GM15510 (cell line): ENCODE measurements around the gene HCN2.

Source experiments
- POLR2A ChIP-seq: IDR thresholded peaks from 3 replicates; pipeline ENCODE4 v1.6.1; 2011; ENCODE audit warnings: borderline replicate concordance; ENCODE audit not compliant: insufficient read length; ENCODE audit errors: extremely low read depth

Gene HCN2

GRCh38 chr19:646779-647565 lies 57.3 kb downstream of the HCN2 start:
- no peak for TF ChIP-seq POLR2A

- TF ChIP-seq POLR2A: no peak
Measured at GRCh38 chr19:647566-648284, 58.0 kb downstream of the HCN2 start.

GRCh38 chr19:648305-648704 lies 58.6 kb downstream of the HCN2 start:
- no peak for TF ChIP-seq POLR2A

- no peak for TF ChIP-seq POLR2A
Measured at GRCh38 chr19:648904-649801, 59.5 kb downstream of the HCN2 start.

- TF ChIP-seq POLR2A: no peak
Measured at GRCh38 chr19:650121-650520, 60.4 kb downstream of the HCN2 start.

GRCh38 chr19:651114-651818 lies 61.6 kb downstream of the HCN2 start:
- TF ChIP-seq POLR2A: no peak

GRCh38 chr19:651991-652390 lies 62.3 kb downstream of the HCN2 start:
- TF ChIP-seq POLR2A: no peak

- TF ChIP-seq POLR2A: no peak
Measured at GRCh38 chr19:652467-653389, 63.0 kb downstream of the HCN2 start.

GRCh38 chr19:653425-653824 lies 63.7 kb downstream of the HCN2 start:
- TF ChIP-seq POLR2A: no peak

- TF ChIP-seq POLR2A: no peak
Measured at GRCh38 chr19:655691-656090, 66.0 kb downstream of the HCN2 start.

- TF ChIP-seq POLR2A: no peak
Measured at GRCh38 chr19:656751-657559, 67.3 kb downstream of the HCN2 start.

- TF ChIP-seq POLR2A: no peak
Measured at GRCh38 chr19:657611-658010, 67.9 kb downstream of the HCN2 start.
